D721Med (cell line): Measurements from ENCODE around the gene TTC33.

ENCODE experiments used
- DNase-seq: peaks from one replicate; pipeline ENCODE4 v3.0.0; 2011; ENCODE audit warnings: low spot score; ENCODE audit not compliant: insufficient read length
- FAIRE-seq: peaks from 2 replicates; lab custom pipeline; 2011; peaks lifted over from hg19 to GRCh38; lab: Jason Lieb, UNC
- TF ChIP-seq, protein P1 (sequence below): IDR thresholded peaks from 2 replicates; pipeline ENCODE4 v1.5.1; 2012; ENCODE audit warnings: mild to moderate bottlenecking, control low read depth; ENCODE audit not compliant: insufficient read depth; ENCODE audit errors: missing control alignments

TTC33 gene

DNA sequence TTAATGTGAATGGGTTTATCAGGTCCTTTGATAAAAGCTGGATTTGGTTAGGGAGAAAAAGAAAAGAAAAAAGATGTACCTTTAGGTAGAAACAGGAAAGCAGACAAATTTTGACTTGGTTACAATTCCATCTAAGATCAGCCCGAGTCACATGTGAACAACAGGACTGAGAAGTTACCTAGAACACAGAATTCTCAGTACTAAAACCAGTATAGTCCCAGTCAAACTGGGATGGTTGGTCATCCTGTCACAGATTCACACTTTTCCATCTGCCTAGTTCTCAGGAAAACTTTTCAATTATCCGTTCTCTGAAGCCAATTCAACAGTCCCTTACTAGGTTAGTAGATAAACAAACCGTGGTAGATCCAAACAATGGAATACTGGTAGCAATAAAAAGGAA, 266.3 kb downstream of the TTC33 start:
- TF ChIP-seq, protein P1, sequence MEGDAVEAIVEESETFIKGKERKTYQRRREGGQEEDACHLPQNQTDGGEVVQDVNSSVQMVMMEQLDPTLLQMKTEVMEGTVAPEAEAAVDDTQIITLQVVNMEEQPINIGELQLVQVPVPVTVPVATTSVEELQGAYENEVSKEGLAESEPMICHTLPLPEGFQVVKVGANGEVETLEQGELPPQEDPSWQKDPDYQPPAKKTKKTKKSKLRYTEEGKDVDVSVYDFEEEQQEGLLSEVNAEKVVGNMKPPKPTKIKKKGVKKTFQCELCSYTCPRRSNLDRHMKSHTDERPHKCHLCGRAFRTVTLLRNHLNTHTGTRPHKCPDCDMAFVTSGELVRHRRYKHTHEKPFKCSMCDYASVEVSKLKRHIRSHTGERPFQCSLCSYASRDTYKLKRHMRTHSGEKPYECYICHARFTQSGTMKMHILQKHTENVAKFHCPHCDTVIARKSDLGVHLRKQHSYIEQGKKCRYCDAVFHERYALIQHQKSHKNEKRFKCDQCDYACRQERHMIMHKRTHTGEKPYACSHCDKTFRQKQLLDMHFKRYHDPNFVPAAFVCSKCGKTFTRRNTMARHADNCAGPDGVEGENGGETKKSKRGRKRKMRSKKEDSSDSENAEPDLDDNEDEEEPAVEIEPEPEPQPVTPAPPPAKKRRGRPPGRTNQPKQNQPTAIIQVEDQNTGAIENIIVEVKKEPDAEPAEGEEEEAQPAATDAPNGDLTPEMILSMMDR, result no peak
- FAIRE-seq (no peak), DNase-seq (no peak)

DNA sequence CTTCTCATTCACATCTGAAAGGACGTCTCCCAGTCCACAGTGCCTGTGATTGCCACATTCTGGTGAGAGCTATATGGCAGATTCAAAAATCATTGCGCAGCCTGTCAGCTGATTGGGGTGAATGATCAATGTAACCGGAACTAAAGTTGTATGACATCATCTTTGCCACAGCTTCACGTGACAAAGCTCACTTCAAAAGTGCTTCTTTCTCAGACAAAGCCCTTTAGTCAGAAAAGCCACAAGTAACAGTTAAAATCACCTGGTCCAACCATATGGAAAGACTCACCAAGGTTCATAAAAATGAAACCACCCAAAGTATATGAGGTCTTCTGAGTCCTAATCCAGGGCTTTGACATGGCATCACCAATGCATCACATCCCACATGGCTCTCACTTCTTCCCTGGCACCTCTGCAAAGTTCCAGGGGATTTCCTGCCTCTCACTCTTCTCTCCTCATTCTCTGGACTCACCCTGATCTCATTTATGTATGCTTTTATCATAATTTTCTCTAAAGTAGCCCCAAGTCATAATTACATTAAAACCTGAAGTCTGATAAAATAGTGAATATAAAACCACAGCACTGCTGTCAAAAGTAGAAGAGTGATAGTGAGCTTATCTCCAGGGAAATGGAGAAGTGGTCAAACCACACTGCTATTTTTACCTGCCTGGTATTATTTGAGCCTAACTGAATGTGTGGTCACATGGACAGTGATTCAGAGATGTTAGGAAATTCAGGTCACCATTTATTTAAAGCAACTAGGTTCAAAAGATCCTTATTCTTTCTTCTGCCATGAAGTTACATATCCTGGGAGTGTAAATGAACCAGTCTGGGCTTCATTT, 269.1 kb downstream of the TTC33 start:
- no peak for DNase-seq
- TF ChIP-seq, protein P1, result no peak
- no peak for FAIRE-seq

DNA sequence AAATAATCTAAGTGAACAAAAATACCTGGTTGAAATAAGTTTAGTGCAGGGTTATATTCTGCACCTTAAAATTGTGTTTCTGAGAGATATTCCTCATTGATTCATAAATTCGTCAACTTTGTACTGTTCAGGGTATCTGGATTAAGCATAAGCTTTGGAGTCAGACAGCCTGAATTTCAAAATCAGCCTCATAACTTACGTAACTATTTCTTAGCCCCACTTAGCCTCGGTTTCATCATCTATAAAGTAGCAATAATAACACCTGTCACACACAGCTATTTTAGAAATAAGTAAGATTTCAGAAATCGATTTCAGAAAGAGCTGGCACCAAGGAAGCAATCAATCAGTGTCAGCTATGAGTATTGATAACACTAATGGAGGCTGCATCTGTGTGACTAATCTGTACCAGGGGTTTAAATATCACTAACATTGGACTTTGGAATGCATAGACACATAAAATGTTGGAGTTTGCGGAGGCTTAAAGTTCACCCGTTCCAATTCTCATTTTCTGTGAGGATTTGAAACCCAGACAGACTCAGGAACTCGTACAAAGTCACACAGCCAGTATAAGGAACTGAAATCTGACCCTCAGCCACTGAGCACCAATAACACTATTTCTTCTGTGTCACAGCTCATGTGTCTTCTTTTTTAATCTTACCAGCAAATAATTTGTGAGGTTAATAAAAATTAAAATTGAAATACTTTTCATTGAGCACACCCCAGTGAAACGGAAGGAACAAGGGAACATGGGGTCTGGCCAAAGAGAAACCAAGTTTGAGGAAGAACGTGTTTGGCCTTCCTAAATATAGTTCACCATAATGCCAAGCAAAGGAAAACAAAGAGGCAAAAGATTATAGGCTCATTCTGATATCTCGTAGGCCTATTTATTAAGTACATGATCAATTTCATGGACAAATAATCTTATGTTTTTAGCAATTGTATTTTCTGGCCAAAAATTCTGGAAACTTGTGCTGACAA, 270.5 kb downstream of the TTC33 start:
- FAIRE-seq, result no peak
- TF ChIP-seq, protein P1, result no peak

DNA sequence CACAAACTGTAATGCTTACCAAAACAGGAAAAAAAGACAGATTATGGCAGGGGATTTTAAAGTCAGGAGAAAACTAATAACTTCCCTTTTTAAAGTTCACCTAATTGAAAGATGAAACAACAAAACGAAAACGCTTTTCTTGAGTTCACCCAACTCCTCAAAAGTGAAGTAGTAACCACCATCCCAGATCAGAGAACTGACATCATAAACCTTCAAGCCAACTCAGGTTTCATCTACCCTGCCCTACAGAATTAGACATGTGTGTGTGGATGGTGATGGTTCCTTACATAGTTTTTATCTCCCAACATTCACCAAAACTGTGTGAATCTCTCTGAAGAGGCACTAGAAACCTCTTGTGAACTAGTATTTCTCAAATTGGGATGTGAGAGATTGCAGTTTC, 271.3 kb downstream of the TTC33 start:
- TF ChIP-seq, protein P1, result no peak
- no peak for DNase-seq
- no peak for FAIRE-seq

More for the DNA sequence above, 270.5 kb downstream of the TTC33 start:
- DNase-seq, result no peak

DNA sequence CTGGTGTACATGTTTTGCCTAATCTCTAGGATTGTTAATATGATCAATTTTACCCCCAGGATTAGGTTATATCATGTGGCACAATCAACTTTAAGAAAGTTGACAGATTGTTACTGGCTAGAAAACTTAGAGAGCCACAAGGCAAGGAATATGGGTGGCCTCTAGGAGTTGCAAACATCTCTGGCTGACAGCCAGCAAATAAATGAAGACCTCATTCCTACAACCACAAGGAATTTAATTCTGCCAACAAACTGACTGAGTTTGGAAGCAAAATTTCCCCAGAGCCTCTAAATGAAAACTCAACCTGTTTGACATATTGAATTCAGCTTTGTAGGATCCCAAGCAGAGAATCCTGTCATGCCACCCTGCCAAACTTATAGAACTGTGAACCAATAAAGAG, 272.4 kb downstream of the TTC33 start:
- FAIRE-seq (no peak), DNase-seq (no peak)
- TF ChIP-seq, protein P1, result no peak

DNA sequence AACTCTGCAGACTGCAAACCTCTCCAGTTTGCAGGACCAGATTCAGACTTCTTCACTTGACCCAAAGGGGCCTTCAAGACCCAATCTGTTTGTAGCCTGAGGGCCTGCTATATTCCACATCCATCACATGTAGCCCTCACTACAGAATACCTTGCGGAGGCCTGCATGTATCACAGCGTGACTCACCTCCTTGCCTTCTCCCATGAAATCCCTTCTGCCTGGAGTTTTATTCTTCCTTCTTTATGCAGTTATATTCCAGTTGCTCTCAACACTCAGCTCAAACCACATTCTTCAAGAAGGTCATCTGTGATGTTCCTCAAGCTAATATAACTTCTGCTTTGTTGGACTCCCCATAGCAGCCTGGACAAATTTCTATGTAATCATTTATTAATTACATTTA, 274.5 kb downstream of the TTC33 start:
- DNase-seq, result no peak
- FAIRE-seq, result no peak
- TF ChIP-seq, protein P1, result no peak
